HG03469 (cell line): ENCODE data around the gene DAB2IP.

Source experiments
- ATAC-seq: cut with Tn5 transposase; IDR thresholded peaks from one replicate; pipeline ENCODE4 v1.9.1; 2021; ENCODE audit warnings: mild to moderate bottlenecking, moderate library complexity, moderate number of reproducible peaks; ENCODE audit not compliant: unreplicated experiment

Gene DAB2IP

GRCh38 chr9:121662359-121662758, 10.9 kb downstream of the DAB2IP start:
- ATAC-seq: no peak

DNA sequence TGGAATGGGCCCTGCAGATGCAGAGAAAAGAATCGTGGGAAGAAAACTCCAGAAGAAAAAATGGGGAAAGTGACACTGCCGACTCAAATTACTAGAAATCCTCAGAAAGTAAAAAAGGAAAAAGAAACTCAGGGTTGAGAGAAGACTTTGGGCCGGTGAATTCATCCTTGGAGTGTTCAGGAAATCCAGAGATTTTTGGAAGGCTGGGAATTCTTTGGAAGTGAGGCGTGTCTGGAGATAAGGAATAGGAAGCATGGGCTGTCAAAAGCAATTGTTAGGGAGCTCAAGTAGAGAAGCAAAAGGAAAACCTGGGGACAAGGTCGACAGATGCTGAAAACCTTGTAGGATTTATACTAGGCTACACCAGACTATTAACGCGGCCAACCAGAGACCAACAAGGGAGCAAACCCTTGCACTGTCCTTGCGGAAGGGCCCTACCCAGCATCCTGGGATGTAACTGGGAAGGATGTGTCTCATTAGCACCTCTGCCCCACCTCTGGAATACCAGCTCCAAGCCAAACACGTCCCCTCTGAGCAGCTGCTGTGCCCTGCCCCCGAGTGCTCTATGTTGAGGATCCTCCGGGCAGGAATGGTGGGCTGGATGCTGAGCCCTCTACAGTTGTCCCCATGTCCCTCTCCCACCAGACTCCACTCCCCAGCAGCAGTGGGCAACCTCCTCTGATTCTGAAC, 11.6 kb downstream of the DAB2IP start:
- ATAC-seq: no peak

DNA sequence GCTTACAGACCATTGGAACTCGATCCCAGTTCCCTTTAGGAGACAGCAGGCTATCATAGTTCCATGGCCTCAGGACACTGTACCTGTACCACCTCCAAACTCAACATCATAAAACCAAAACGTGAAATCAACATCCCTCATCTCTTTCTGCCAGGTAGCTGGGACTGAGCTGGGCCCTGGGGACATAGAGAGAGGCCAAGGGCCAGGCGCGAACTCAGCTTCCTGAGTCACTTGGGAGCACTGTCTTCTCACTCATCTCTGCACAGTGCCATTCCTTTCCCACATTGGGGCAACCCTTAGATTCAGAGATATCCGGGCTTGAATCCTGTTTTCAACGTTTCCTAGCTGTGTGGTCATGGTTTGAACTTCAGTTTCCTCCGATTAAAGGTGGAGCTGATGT, 12.2 kb downstream of the DAB2IP start:
- no peak for ATAC-seq

- ATAC-seq: no peak
These were observed 14.9 kb downstream of the DAB2IP start for GRCh38 chr9:121666294-121666693.

GRCh38 chr9:121667214-121667613, 15.8 kb downstream of the DAB2IP start:
- no peak for ATAC-seq

- no peak for ATAC-seq
These were observed 16.5 kb downstream of the DAB2IP start for GRCh38 chr9:121667890-121668289.

DNA sequence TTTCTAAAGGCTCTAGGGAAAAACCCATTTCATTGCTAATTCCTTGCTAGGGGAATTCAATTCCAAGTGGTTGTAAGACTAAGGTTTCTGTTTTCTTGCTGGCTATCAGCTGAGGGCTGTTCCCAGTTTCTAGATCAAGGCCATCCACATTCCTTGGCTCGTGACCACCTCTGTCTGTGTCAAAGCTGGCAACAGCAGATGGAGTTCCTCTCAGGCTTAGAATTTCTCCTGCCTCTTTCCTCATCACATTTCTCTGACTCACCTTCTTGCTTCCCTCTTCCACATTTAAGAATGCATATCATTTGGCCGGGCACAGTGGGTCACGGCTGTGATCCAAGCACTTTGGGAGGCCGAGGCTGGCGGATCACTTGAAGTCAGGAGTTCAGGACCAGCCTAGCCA, 19.0 kb downstream of the DAB2IP start:
- no peak for ATAC-seq

DNA sequence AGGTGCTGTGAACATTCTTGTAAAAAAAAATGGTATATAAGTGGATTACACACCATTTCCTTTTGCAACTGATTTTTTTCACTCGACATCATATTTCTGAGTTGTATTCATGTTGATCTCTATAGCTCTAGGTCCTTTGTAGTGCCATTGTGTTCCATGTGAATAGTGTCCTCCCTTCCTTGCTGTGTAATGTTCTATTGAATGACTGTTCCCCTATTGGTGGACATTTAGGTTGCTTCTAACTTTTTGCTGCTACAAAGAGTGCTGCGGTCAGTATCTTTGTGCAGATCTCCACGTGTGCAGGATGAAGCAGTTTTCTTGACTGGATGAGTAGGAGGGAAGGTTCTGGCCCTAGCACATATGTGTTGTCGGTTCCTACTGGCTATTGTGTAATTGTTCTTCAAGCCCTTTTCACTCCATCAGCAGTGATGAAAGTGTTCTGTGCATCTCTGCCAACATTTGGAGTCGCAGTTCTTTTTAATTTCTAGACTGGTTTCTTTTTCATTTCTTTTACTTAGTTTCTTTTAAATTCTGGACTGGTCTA, 20.2 kb downstream of the DAB2IP start:
- ATAC-seq: no peak

- ATAC-seq: no peak
These were observed 20.8 kb downstream of the DAB2IP start for GRCh38 chr9:121672213-121672612.

DNA sequence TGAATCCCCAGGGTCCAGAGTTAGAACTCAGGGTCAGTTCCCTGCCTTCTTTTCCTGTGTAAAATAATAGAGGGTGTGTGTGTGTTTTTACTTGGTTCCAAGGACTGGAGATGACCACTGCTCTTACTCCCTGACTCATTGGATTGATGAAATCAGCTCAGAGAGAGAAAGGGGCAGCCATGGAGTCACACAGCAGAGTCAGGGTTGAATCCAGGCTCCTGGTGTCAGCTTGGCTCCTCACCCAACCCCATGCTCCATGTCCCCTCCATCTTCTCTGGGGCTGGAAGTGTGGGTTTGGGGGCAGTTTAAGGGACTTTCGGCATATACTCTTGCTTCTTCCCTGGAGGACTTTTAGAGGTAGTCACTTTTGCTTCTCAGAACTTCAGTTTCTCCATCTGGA, 21.6 kb downstream of the DAB2IP start:
- no peak for ATAC-seq

DNA sequence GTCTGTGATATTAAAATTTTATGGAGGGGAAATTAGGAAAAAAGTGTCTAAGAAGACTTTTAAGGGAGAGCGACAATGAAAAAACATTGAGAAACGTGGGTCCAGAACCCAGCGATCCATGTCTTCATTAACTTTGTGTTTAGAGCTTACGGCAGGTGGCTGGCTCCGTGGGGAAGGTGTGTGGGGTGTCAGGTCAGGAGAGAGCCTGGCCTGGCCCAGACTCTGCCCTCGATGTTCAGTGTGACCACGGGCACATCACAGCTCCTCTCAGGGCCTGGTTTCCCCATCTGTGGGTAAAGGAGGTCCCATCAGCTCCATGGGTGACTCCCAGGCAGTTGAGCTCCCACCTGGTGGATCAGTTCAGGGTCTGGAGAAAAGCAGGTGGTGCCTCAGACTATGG, 22.1 kb downstream of the DAB2IP start:
- ATAC-seq: no peak

DNA sequence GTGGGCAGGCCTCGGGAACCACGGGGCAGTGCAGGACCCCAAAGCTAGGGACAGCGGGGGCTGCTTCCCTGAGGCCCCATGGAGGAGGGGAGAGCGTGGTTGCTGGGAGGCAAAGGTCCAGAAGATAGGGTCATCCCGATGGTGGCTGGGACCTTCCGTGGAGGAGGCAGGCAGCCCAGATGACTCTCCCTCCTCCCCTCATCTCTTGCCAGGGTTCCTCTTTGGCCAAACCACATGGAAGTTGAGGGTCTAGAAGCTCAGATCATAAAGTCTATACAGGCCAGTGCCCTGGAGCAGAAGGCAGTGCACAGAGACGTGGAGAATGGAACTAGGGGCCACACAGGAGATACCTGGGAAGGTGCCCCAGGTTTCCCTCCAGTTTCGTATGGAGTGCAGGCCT, 22.6 kb downstream of the DAB2IP start:
- ATAC-seq: no peak

GRCh38 chr9:121674952-121675351, 23.5 kb downstream of the DAB2IP start:
- ATAC-seq: no peak

- ATAC-seq: no peak
These were observed 23.9 kb downstream of the DAB2IP start for GRCh38 chr9:121675381-121675780.

DNA sequence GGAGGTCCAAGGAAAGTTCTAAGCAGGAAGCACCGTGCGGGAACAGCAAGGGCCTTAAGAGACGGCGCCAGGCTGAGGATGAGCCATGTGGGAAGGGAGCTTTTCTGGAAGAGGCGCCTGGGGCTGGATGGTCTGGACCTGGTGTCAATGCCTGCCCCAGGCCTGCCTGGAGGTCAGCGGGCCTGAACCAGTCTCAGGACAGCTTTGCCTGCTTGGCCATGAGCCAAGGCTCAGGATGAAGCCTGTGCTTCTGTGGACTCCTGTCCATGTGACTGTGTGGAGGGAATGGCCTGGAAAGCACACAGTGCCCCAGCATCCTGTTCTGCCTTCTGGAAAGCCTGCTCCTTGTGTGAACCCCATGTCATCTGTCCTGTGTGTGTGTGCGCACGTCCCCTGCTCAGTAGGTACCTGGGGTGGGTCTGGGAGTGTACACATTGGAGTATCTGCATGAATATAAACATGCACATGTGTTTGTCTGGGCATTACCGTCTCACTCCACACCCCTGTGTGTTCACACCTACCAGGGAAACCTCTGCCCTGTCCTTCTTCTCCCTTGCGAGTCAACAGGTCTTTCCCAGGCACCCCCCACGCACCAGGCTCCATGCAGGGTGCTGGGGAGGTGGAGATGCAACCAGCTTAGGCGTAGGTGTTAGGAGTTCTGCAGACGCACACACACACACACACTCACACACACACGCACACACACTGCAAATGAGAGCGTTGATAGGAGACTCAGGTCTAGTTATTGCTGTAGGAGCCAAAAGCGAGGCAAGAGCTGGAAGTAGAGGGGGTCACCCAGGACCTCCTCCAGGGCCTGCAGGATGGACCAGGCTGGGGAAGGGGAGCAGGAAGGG, 24.8 kb downstream of the DAB2IP start:
- ATAC-seq: no peak

DNA sequence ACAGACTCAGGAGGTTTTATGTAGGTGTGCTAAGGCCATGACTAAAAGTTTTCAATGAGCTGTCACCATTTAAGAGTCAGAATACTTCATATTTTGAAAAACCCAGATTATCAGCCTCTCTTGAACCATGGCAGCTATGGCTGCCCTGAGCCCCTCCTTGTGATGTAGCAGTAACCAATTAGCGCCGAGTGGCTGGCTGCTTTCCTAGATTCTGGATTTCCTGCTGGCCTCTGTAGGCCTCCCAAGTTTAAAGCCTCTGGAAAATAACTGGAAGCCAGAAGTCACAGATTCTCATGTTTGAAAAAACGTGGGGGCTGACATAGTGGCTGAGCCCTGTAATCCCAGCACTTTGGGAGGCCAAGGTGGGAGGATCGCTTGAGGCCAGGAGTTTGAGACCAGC, 25.5 kb downstream of the DAB2IP start:
- no peak for ATAC-seq

DNA sequence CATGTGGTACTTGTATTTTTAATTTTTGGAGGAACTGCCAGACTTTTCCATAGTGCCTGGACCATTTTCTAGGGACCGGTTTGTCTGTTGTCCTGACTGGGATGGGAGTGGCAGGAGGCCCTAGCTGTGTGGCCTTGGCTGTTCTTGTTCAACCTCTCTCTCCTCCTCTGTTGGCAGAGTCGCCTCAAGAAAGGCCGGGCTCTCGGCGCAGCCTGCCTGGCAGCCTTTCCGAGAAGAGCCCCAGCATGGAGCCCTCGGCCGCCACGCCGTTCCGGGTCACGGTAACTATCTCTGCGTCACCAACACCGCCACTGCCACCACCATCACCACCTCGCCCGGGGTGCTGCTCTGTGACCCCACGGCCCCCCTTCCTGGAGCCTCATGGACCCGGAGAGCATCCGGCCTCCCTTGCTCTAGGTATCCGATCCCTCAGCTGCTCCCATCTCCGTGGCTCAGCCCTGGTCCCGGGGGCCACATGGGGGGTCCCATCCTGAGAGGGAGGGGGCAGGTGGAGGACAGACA, 27.1 kb downstream of the DAB2IP start:
- ATAC-seq: no peak

- no peak for ATAC-seq
These were observed 28.6 kb downstream of the DAB2IP start for GRCh38 chr9:121679901-121680635.

DNA sequence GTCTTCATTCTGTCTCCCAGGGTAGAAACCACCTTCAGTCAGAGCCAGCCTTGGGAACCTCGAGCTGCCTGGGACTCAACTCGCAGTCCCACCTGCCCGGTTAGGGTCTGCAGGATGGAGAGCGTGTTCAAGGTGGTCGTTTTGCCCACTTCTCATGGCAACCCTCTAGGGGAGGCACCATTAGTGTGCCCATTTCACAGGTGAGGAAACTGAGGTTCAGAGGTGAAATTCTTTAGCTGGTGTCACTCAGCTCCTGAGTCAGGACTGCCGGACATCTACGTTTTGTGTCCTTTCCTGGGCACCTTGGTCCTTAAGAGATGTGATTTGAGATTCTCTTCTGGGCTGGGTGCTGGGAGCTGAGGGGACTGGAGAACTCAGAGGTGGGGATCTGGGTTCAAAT, 30.0 kb downstream of the DAB2IP start:
- ATAC-seq: no peak

GRCh38 chr9:121682201-121682600, 30.8 kb downstream of the DAB2IP start:
- no peak for ATAC-seq

DNA sequence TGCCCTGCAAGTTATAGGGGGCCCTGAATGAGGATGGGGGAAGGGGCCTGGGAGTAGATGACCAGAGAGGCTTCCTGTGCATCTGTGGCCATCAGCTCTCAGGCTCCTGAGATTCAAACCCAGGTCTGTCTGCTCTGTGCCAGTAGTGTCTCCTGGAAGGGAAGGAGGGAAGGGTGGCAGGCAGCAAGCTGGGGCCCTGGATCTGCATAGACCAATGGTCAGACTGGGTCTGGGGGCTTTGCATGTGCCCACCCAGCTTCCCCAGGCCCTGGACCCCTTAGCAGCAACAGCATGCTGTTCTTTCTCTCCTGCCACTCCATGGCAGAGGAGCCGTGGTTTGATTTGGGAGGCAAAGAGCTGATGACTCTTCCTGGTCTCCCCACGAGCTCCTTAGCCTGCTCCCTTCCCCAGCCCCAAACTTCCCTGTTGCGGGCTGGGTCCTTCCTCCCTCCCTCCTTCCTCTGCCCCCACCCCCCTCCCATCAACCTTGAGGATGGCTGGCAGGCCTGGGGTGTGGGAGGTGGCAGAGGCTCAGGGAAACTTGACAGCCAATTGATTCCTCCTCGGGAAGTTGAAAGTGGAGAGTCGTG, 31.6 kb downstream of the DAB2IP start:
- no peak for ATAC-seq
